GM12874 (cell line): ENCODE measurements around the gene ARHGAP26.

ENCODE experiments used
- TF ChIP-seq, protein P1 (sequence below): IDR thresholded peaks from 2 replicates; pipeline ENCODE4 v1.5.1; 2011; ENCODE audit warnings: low read depth, mild to moderate bottlenecking, control low read depth, low read length, moderate library complexity; ENCODE audit not compliant: insufficient read depth

The ARHGAP26 gene

DNA sequence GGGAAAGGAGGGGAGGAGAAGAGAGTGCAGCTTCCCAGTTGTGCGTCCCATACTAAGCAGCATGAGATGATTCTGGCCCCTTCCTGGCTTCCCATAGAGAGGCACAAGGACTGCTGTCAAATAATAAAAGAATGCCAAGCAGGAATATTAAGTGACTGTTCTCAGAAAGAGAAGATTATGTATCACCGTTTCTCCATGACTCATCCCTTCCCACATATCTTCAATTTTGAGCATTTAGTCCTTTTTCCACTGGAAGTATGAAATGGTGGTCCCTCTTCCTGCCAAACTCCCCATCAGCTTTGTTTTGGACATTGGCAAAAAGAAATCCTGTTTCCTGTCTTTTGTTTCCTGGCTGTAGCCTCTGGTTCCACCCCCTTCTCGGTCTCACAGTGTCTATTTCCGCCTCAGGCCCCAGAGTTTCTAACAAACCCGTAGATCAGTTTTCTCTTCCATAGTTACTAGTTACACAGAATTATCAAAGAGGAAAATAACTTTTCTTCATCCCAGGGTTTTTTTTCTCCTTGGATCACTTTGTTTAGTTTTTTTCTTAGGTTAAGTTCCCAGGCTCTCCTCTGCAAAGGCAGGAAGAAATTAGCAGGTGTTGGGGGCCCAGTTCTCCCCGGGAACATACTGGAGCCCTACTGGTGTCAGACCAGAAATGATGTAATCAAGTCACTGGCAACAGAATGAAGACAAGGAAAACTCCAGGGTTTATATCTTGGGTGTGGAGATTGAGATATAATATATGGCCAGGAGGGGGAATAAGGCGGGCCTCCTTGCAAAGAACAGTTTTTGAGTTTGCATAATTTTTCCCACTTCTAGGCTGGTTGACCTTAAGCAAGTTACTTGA, 26.4 kb upstream of the ARHGAP26 start:
- TF ChIP-seq, protein P1, sequence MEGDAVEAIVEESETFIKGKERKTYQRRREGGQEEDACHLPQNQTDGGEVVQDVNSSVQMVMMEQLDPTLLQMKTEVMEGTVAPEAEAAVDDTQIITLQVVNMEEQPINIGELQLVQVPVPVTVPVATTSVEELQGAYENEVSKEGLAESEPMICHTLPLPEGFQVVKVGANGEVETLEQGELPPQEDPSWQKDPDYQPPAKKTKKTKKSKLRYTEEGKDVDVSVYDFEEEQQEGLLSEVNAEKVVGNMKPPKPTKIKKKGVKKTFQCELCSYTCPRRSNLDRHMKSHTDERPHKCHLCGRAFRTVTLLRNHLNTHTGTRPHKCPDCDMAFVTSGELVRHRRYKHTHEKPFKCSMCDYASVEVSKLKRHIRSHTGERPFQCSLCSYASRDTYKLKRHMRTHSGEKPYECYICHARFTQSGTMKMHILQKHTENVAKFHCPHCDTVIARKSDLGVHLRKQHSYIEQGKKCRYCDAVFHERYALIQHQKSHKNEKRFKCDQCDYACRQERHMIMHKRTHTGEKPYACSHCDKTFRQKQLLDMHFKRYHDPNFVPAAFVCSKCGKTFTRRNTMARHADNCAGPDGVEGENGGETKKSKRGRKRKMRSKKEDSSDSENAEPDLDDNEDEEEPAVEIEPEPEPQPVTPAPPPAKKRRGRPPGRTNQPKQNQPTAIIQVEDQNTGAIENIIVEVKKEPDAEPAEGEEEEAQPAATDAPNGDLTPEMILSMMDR = no peak

DNA sequence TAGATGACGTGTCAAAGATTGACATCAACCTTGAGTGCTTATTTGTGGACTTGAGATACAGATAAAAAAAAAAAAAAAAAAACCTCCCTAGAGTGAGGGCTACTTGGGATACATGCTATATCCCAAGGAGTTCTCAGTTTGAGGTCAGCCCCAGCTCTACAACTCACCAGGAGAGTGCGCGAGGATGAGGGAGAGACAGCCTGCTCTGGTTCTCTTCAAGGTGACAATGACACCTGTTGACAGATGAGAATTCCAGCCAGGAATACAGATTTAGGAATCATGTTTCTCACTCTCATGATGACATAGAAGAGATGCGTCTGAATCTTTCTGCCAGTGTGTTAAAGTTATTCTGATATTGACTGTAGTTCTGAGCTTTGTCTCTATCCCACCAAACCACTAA, 24.9 kb upstream of the ARHGAP26 start:
- TF ChIP-seq, protein P1 = no peak

GRCh38 chr5:142746532-142747433, 23.4 kb upstream of the ARHGAP26 start:
- TF ChIP-seq, protein P1 = no peak

GRCh38 chr5:142748132-142748531, 22.0 kb upstream of the ARHGAP26 start:
- TF ChIP-seq, protein P1 = no peak

- TF ChIP-seq, protein P1 = peak; percentile 53
Observed at GRCh38 chr5:142748568-142749249, 21.5 kb upstream of the ARHGAP26 start.

- TF ChIP-seq, protein P1 = no peak
Observed at GRCh38 chr5:142749321-142749720, 20.9 kb upstream of the ARHGAP26 start.
